ENCODE data around the gene TRIM59.

DNA sequence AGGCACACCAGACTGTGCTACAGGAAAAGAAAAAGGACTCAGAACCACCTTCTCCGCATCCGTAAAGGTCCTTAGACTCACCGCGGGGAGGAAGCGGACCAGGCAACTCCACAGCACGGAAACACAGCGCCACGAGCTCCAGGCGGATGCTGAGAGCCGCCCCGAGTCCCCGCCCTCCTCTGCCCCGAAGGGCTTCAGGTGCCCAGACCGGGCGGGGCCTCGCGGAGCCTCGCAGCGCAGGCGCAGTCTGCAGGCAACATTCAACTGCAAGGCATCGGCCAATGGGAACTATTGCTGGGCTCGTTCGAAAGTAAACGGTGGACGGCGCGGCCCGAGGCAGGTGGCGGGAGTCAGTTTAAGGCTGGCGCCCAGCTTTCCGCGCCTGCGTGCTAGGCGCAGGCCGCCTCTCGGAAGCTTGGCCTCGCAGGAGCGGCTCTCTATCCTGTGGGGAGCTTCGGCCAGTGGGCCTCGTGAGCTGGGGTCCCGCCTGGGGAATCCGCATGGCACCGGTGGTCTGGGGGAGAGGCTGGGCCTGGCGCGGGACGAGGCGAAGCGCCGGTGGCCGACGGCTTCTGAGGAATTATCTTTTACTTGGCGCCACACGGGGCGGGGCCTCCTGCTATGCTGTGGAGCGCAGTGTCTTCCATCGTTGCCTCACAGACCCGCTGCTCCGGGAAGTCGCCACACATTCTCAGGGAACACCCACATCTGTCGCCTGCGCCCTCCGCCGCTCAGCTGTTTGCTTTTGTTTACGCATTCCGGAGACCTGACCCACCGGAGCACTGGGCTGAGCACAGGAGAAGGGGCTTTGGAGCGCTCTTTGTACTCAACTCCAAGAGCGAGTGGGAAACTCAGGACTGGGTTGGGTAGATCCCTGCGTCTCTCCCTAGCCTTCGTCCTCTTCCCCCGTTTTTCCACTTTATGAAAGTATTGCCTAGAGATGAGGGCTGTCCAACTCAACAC is at the start of gene TRIM59:
- TF ChIP-seq, protein P1, sequence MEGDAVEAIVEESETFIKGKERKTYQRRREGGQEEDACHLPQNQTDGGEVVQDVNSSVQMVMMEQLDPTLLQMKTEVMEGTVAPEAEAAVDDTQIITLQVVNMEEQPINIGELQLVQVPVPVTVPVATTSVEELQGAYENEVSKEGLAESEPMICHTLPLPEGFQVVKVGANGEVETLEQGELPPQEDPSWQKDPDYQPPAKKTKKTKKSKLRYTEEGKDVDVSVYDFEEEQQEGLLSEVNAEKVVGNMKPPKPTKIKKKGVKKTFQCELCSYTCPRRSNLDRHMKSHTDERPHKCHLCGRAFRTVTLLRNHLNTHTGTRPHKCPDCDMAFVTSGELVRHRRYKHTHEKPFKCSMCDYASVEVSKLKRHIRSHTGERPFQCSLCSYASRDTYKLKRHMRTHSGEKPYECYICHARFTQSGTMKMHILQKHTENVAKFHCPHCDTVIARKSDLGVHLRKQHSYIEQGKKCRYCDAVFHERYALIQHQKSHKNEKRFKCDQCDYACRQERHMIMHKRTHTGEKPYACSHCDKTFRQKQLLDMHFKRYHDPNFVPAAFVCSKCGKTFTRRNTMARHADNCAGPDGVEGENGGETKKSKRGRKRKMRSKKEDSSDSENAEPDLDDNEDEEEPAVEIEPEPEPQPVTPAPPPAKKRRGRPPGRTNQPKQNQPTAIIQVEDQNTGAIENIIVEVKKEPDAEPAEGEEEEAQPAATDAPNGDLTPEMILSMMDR (IDR thresholded peaks at IDR 0.05): no peak
- TF ChIP-seq POLR2A (IDR thresholded peaks at IDR 0.05): peak; percentile 22
